Measurements from ENCODE around the gene PCNA. TPM values are rescaled to one million over a fixed set of nuclear protein-coding genes. Genes with fewer than 3 reads are reported as not detected.
"Not testable (repeated sequence)": the region's sequence is repeated elsewhere in the genome, so short reads cannot be mapped to it uniquely, and the experiment has no call there.

PCNA gene
- total RNA-seq, 1 donor from 2014 or later: 60.8 TPM

DNA sequence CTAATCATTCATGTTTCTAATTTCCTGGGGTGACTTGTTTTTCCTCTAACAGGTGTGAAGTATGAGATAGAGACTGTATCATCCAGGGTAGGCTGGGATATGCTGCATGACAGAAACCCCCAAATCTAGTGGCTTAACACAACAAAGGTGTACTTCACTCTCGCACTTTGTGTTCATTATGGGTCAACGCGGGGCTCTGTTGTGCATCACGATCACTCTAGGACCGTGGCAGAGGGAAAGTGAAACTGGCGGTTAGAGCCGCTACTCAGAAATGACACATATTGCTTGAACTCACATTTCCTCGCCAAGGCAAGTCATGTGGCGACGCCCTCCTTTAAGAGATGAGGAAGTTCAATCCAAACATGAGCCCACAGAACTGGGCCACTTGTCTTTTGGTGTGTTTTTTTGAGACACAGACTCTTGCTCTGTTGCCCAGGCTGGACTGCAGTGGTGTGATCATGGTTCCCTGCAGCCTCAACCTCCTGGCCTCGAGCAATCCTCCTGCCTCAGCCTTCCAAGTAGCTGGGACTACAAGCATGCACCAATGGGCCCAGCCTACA, 41.3 kb downstream of the PCNA start:
- peaks cover 3% of the 10 kb centered on the region for H3K27me3 ChIP-seq (ENCODE audit: control insufficient read depth, insufficient read depth, low read length)
- H3K4me3 ChIP-seq (ENCODE audit: low read depth, low read length): no peak overlapping the region
- FAIRE-seq: no peak
- peak; percentile 68 for DNase-seq (ENCODE audit: low read depth)
- TF ChIP-seq, protein P1, sequence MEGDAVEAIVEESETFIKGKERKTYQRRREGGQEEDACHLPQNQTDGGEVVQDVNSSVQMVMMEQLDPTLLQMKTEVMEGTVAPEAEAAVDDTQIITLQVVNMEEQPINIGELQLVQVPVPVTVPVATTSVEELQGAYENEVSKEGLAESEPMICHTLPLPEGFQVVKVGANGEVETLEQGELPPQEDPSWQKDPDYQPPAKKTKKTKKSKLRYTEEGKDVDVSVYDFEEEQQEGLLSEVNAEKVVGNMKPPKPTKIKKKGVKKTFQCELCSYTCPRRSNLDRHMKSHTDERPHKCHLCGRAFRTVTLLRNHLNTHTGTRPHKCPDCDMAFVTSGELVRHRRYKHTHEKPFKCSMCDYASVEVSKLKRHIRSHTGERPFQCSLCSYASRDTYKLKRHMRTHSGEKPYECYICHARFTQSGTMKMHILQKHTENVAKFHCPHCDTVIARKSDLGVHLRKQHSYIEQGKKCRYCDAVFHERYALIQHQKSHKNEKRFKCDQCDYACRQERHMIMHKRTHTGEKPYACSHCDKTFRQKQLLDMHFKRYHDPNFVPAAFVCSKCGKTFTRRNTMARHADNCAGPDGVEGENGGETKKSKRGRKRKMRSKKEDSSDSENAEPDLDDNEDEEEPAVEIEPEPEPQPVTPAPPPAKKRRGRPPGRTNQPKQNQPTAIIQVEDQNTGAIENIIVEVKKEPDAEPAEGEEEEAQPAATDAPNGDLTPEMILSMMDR (IDR thresholded peaks at IDR 0.05; ENCODE audit: insufficient read depth, low read length, severe bottlenecking): no peak
- H3K36me3 ChIP-seq (ENCODE audit: control insufficient read depth, insufficient read depth, low read length): no peaks in the 10 kb centered on the region

DNA sequence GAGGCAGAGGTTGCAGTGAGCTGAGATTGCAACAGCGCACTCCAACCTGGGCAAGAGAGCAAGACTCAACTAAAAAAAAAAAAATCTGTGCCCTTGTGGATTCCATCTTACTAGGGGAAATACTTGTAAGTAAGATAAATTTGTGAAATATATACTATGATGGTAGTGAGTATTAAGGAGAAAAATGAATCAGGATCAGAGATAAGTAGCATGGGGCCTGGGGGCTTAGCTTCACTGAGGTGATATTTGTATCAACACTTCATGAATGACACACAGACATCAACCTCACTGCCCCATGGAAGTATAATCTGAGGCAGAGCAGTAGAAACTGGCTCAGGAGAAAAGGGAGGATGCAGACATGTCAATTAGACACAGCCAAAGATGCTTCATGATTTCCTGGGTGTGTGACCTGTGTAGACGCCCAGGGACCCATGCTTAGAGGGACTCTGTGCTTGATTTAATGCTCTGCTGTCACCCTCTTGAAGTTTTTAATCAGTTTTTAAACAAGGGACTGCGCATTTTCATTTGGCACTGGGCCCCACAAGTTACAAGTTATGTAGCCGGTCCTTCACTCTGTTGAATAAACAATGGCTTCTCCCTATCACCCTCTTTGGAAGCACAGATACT, 41.9 kb downstream of the PCNA start:
- Histone ChIP-seq H3K36me3 (ENCODE audit: control insufficient read depth, insufficient read depth, low read length) (no peaks in the 10 kb centered on the region), H3K4me3 (ENCODE audit: low read depth, low read length) (no peak overlapping the region), H3K27me3 (ENCODE audit: control insufficient read depth, insufficient read depth, low read length) (peaks cover 3% of the 10 kb centered on the region)
- no peak for FAIRE-seq
- TF ChIP-seq, protein P1 (IDR thresholded peaks at IDR 0.05; ENCODE audit: insufficient read depth, low read length, severe bottlenecking): no peak
- no peak for DNase-seq (ENCODE audit: low read depth)

DNA sequence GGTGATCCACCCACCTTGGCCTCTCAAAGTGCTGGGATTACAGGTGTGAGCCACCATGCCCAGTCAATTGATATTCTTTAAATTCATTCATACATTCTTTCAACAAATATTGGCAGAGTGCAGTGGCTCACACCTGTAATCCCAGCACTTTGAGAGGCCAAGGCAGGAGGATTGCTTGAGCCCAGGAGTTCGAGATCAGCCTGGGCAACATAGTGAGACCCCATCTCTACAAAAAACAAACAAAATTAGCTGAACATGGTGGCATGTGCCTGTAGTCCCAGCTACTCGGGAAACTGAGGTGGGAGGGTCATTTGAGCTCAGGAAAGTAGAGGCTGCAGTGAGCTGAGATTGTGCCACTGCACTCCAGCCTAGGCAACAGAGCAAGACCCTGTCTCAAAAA, 42.8 kb downstream of the PCNA start:
- not testable (repeated sequence) for H3K4me3 ChIP-seq (ENCODE audit: low read depth, low read length); H3K36me3 ChIP-seq (ENCODE audit: control insufficient read depth, insufficient read depth, low read length); DNase-seq (ENCODE audit: low read depth); H3K27me3 ChIP-seq (ENCODE audit: control insufficient read depth, insufficient read depth, low read length); FAIRE-seq

DNA sequence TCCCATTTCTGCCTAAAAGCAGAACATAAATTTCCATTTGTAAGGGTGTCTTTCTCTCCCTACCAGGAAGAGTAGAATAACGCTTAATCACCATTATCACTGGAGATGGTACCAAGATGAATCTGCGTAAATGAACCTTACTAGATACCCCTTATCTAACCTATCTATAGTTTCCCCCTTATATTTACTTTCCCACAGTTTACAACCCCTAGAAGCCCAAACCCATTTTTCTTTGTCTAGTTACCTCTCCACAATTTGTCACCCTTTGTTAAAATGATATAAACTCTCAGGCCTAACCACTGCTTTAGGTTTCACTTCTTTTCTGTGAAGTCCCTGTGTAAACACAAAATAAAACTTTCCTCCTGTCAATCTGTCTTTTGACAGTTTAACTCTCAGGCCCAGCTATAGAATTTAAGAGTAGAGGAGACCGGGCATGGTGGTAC, 45.5 kb downstream of the PCNA start:
- FAIRE-seq: no peak
- H3K36me3 ChIP-seq (ENCODE audit: control insufficient read depth, insufficient read depth, low read length): no peaks in the 10 kb centered on the region

DNA sequence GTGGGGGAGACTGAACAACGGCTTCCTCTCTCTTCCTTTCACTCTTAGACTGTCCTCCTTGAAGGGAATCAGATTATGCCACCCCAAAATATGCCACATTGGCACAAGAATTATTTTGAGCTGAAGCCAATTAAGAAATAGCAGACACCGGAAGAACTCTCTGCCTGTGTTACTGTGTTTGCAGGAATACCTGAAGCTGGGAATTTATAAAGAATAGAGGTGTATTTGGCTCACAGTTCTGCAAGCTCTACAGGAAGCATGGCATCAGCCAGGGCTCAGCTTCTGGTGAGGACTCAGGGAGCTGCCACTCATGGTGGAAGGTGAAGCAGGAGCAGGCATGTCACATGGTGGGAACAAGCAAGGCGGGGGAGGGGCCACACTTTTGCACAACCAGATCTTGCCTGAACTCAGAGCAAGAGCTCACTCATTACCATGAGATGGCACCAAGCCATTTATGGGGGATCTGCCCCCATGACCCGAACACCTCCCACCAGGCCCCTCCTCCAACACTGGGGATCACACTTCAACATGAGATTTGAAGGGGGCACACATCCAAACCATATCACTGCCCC, 46.0 kb downstream of the PCNA start:
- no peak overlapping the region for H3K4me3 ChIP-seq (ENCODE audit: low read depth, low read length)
- peak; percentile 33 for DNase-seq (ENCODE audit: low read depth)
- no peak for FAIRE-seq
- no peaks in the 10 kb centered on the region for H3K36me3 ChIP-seq (ENCODE audit: control insufficient read depth, insufficient read depth, low read length)
- no peaks in the 10 kb centered on the region for H3K27me3 ChIP-seq (ENCODE audit: control insufficient read depth, insufficient read depth, low read length)
- TF ChIP-seq, protein P1 (IDR thresholded peaks at IDR 0.05; ENCODE audit: insufficient read depth, low read length, severe bottlenecking): no peak

More for the DNA sequence above, 45.5 kb downstream of the PCNA start:
- TF ChIP-seq, protein P1 (IDR thresholded peaks at IDR 0.05; ENCODE audit: insufficient read depth, low read length, severe bottlenecking): no peak
- no peaks in the 10 kb centered on the region for H3K27me3 ChIP-seq (ENCODE audit: control insufficient read depth, insufficient read depth, low read length)
- H3K4me3 ChIP-seq (ENCODE audit: low read depth, low read length): no peak overlapping the region
- DNase-seq (ENCODE audit: low read depth): no peak

DNA sequence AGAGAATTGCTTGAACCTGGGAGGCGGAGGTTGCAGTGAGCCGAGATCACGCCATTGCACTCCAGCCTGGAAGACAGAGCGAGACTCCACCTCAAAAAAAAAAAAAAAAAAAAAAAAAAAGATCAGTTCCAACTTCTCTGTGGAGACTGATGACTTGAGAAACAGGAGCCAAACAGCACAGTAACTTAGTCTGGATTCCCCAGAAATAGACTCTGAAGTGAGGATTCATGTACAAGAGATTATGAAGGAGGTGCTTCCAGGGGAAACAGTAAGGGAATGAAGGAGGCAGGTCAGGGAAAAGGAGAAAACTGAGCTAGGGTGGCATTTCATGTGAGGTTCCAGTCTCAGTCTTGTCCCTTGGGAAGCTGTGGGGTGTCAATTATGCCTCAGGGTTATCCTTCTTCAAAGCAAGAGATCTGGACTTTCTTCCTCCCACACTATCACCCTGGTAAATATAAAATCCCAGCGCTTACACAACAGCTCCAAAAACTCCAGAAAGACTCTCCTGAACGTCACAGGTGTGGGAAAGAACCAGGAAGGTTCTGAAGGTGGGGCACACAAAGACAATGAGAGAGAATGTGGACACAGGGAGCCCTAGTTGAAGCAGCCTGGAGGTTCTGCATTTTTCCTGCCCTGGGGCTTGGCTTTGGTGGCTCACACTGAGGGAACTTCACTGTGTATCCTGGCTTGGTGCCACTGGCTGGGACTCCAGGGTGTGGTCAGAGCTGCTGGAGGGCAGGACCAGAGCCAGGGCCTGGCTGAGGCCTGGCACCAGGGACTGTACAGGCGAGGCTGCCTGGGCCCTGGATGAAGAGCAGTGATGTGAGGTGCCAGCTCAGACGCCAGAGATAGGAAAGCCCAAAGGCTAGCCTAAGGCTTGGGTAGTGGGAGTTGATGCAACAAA, 46.8 kb downstream of the PCNA start:
- no peaks in the 10 kb centered on the region for H3K27me3 ChIP-seq (ENCODE audit: control insufficient read depth, insufficient read depth, low read length)
- TF ChIP-seq, protein P1 (IDR thresholded peaks at IDR 0.05; ENCODE audit: insufficient read depth, low read length, severe bottlenecking): no peak
- FAIRE-seq (peak; percentile 70), DNase-seq (ENCODE audit: low read depth) (peak; percentile 73)
- H3K36me3 ChIP-seq (ENCODE audit: control insufficient read depth, insufficient read depth, low read length): no peaks in the 10 kb centered on the region
- no peak overlapping the region for H3K4me3 ChIP-seq (ENCODE audit: low read depth, low read length)

DNA sequence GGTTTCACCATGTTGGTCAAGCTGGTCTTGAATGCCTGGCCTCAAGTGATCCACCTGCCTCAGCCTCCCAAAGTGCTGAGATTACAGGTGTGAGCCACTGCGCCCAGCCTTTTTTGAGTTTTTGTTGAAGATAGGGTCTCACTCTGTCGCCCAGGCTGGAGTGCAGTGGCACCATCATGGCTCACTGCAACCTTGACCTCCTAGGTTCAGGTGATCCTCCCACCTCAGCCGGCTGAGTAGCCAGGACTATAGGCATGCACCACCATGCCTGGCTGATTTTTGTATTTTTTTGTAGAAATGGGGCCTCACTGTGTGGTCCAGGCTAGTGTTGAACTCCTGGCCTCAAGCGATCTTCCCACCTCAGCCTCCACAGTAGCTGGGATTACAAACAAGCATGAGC, 47.8 kb downstream of the PCNA start:
- not testable (repeated sequence) for H3K27me3 ChIP-seq (ENCODE audit: control insufficient read depth, insufficient read depth, low read length); FAIRE-seq; DNase-seq (ENCODE audit: low read depth); H3K36me3 ChIP-seq (ENCODE audit: control insufficient read depth, insufficient read depth, low read length); H3K4me3 ChIP-seq (ENCODE audit: low read depth, low read length)
